Tibial nerve (tissue), 4 donors: Measurements from ENCODE around the gene DNAI2.

ENCODE experiments used
- EP300 ChIP-seq, 2 donors: sonication (generic); formaldehyde crosslinking; IDR thresholded peaks; one replicate each; pipeline ENCODE4 v1.6.1; 2017; ENCODE audit warnings: antibody characterized with exemption in 2 of 2, mild to moderate bottlenecking in 1 of 2
- POLR2A ChIP-seq, 2 donors: fragments of 450-650 bp; IDR thresholded peaks; one replicate each; pipeline ENCODE4 v1.6.1; 2017; ENCODE audit warnings: antibody characterized with exemption in 2 of 2, mild to moderate bottlenecking in 2 of 2, moderate library complexity in 2 of 2
- TF ChIP-seq, protein P1 (sequence below), 5 experiments: fragments of 200-600 bp in 3 of 5; fragments of 450-650 bp in 2 of 5; sonication (generic) in 3 of 5; IDR thresholded peaks; one replicate each; pipeline ENCODE4 v1.5.1; 2016 to 2019; ENCODE audit warnings: antibody characterized with exemption in 5 of 5, mild to moderate bottlenecking in 3 of 5, moderate library complexity in 2 of 5

DNA sequence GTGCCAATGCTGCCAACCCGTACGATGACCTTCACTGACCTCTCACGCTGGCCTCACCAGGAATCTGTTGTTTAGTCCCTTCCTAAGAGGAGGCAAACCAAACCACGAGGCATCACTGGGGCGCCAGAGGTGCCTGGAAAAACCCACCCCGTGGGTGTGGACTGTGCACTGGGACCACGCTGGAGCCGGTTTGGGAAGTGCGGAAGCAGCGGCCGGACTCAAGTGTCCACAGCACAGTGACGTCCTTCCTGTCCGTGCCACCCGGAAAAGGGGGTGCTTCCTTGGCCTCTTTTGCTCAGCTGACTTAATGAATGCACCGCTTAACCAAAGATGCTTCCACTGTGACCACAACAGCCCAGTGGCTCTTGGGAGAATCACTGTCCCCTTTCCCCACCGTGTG is 43.0 kb downstream of the DNAI2 start:
- TF ChIP-seq, protein P1, sequence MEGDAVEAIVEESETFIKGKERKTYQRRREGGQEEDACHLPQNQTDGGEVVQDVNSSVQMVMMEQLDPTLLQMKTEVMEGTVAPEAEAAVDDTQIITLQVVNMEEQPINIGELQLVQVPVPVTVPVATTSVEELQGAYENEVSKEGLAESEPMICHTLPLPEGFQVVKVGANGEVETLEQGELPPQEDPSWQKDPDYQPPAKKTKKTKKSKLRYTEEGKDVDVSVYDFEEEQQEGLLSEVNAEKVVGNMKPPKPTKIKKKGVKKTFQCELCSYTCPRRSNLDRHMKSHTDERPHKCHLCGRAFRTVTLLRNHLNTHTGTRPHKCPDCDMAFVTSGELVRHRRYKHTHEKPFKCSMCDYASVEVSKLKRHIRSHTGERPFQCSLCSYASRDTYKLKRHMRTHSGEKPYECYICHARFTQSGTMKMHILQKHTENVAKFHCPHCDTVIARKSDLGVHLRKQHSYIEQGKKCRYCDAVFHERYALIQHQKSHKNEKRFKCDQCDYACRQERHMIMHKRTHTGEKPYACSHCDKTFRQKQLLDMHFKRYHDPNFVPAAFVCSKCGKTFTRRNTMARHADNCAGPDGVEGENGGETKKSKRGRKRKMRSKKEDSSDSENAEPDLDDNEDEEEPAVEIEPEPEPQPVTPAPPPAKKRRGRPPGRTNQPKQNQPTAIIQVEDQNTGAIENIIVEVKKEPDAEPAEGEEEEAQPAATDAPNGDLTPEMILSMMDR (IDR thresholded peaks at IDR 0.05), result no peak
- TF ChIP-seq POLR2A (IDR thresholded peaks at IDR 0.05) (no peak), EP300 (IDR thresholded peaks at IDR 0.05) (no peak)
